NCI-H774 (cell line): Measurements from ENCODE around the gene ZNF280B.
"Not testable (repeated sequence)": the region's sequence is repeated elsewhere in the genome, so short reads cannot be mapped to it uniquely, and the experiment has no call there.

Experiments
- DNase-seq: peaks from one replicate; lab custom pipeline; 2025; lab: John Stamatoyannopoulos, UW

Gene ZNF280B

GRCh38 chr22:22463855-22464540 lies 44.5 kb downstream of the ZNF280B start:
- DNase-seq = peak; percentile 31

- DNase-seq = no peak
These were observed 45.6 kb downstream of the ZNF280B start for GRCh38 chr22:22462813-22463567.

- no peak for DNase-seq
These were observed 47.0 kb downstream of the ZNF280B start for GRCh38 chr22:22461583-22461982.

DNA sequence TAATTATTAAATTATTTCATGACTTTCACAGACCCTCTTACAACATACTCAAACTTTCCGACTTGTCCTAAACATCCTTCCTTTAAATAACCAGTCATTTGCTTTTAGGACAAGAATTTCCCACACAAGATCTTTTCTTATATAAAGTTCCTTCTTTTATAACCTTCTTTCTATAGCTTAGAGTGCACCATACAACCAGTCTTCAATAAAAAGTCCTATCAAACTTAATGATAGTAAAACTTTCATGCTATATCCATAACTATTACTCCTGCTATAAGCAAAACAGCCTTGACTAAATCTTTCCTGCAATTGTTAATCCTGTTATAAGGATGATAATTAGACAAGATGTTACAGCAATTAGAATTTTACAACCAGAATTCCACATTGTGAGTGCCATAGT lies 47.4 kb downstream of the ZNF280B start:
- no peak for DNase-seq

GRCh38 chr22:22460635-22461034 lies 47.9 kb downstream of the ZNF280B start:
- DNase-seq = no peak

DNA sequence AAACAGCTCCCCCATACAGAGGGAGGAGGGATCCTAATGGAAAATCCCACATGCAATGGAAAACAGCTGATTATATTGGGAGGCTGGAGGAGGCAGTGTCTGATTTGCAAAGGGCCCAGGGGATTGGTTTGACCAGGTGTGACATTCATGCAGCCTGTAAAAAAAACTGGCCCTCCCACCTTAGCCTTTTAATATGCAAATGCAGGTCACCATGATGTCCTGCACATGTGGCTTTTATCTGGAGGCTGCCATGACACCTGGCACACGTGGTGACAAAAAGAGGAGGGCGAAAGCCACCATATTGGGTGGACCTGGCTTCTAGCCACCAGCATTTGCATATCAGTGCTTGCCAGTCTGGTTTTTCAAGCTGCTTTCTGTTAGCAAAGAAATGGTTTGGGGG lies 48.5 kb downstream of the ZNF280B start:
- no peak for DNase-seq

- DNase-seq = no peak
These were observed 49.5 kb downstream of the ZNF280B start for GRCh38 chr22:22458896-22459588.

- no peak for DNase-seq
These were observed 50.2 kb downstream of the ZNF280B start for GRCh38 chr22:22458387-22458786.

- DNase-seq = no peak
These were observed 53.5 kb downstream of the ZNF280B start for GRCh38 chr22:22454997-22455396.

- no peak for DNase-seq
These were observed 55.4 kb downstream of the ZNF280B start for GRCh38 chr22:22452996-22453686.

DNA sequence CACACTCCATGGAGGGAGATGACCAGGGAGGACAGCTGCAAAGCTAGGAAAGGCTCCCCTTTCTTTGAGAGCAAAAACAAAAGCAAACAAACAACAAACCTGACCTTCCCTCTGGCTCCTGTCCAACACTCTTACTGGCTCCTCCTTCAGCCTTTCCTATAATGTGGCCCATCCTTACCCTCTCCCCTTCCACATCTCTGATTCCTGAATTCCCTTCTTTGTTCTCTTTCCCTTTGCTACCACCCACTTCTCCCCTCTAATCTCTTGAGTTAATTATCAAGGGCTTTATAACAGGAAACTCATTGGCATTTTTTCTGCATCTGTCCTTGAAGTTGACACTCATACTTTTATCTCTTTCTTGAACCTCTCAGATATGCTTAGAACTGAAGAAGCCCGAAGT lies 56.3 kb downstream of the ZNF280B start:
- no peak for DNase-seq

GRCh38 chr22:22450343-22450839 lies 58.2 kb downstream of the ZNF280B start:
- DNase-seq = no peak

- no peak for DNase-seq
These were observed 58.7 kb downstream of the ZNF280B start for GRCh38 chr22:22449819-22450218.

GRCh38 chr22:22446517-22446916 lies 62.0 kb downstream of the ZNF280B start:
- DNase-seq = no peak

DNA sequence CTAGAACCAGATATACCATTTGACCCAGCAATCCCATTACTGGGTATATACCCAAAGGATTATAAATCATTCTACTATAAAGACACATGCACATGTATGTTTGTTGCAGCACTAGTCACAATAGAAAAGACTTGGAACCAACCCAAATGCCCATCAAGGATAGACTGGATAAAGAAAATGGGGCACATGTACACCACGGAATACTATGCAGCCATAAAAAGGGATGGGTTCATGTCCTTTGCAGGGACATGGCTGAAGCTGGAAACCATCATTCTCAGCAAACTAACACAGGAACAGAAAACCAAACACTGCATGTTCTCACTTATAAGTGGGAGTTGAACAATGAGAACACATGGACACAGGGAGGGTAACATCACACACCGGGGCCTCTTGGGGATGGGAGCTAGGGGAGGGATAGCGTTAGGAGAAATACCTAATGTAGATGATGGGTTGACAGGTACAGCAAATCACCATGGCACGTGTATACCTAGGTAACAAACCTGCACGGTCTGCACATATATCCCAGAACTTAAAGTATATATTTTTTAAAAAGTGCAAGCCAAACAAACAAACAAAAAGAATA lies 64.4 kb downstream of the ZNF280B start:
- not testable (repeated sequence) for DNase-seq

GRCh38 chr22:22442928-22443709 lies 65.4 kb downstream of the ZNF280B start:
- DNase-seq = no peak

DNA sequence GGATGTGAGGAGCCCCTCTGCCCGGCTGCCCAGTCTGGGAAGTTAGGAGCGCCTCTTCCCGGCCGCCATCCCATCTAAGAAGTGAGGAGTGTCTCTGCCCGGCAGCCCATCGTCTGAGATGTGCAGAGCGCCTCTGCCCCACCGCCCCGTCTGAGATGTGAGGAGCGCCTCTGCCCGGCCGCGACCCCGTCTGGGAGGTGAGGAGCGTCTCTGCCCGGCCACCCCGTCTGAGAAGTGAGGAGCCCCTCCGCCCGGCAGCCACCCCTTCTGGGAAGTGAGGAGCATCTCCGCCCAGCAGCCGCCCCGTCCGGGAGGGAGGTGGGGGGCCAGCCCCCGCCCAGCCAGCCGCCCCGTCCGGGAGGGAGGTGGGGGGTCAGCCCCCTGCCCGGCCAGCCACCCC lies 66.9 kb downstream of the ZNF280B start:
- not testable (repeated sequence) for DNase-seq

- no peak for DNase-seq
These were observed 68.4 kb downstream of the ZNF280B start for GRCh38 chr22:22440188-22440587.
